HG03064 (cell line): ENCODE data around the gene SLC2A2.

ENCODE experiments used
- ATAC-seq: cut with Tn5 transposase; IDR thresholded peaks from one replicate; pipeline ENCODE4 v1.9.1; 2021; ENCODE audit warnings: low read depth; ENCODE audit not compliant: unreplicated experiment

The SLC2A2 gene

DNA sequence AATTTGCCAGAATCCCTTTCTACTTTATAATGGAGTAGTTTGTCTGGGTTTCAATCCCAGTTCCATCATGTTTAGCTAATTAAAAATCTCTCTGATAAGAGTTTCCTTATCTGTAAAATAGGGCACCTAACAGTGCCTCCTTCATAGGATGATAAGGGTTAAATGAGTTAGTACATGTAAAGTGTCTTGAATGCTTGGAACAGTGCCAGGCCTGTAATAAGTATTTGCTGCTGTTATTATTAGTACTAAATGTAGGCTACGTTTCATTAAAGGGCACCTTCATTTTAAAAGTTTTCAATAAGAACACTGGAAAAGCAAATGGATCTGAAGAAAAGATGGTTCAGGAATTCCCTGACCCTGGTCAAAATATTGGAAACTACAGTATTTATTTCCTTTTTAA lies 11.8 kb upstream of the SLC2A2 start:
- ATAC-seq, result no peak

DNA sequence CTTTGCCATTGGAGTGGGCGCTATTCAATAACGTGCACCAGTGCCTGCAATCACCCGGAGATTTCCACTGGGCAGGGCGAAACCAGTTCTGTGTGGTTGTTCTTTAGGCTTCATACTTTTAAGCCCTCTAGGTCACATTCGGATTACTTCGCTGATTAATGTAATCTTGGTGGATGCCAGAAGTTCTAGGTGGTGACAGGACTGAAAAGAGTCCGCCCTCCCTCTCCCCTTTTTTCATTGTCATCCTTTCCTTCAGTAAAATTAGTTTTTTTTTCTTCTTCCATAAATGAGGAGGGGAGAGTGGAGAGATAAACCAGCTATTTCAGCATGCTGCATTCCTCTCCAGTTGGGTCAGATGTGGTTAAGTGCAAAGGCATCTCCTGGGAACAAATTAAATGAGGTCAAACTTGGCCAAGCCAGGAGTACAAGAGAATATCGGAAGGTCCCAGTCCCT lies 2.3 kb upstream of the SLC2A2 start:
- no peak for ATAC-seq

DNA sequence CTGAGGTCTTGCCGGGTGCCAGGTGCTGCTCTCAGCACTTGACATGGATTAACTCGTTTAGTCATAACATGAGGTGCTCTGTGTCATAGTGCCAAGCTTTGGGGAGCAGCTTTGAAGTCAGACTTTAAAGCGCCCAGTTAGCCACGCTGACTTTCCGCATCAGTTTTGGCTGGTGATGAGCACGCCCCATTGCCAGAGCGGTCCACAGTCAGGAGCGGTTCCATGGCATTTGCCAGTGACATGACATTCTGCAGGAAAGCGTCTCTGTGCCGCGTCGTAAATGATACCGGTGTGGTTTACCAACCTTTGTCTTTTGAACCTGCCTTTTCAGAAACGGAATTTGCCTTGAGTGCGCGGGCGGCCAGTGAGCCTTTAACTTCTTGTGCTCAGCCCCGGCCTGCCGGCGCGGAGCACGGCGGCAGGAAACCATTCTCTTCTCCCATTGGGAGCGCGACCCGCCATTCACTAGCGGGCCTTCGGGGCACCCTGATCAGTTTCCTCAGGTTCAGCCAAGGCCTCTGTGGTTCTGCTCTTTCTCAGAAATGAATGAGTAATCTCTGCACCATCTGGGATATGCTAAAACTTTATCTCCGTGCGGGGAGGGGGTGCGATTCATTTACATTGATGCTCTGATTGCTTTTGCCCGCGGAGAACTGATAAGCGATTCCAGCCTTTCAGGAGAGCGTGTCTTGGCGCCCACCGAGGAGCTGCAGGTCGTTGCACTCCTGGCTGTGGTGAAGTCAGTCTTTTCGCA lies 1.7 kb upstream of the SLC2A2 start:
- ATAC-seq, result no peak

DNA sequence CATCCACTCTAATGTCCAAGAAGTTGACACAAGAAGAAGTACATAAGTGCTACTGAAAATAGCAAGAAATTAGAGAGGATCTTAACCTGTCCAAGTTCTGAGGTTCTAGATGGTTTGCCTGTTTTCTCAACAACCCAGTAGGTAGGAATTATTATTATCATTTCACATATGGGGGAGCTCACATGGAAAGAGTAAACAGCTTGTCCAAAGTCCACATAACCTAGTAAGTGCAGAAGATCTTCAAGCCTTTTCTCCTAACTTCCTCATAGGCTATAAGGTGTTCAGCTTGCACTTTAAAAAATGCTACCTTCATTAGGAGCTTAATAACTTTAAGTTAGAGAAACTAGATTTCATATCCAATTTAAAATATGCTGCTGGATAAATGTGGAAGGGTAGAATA lies 3.0 kb downstream of the SLC2A2 start:
- ATAC-seq, result no peak

DNA sequence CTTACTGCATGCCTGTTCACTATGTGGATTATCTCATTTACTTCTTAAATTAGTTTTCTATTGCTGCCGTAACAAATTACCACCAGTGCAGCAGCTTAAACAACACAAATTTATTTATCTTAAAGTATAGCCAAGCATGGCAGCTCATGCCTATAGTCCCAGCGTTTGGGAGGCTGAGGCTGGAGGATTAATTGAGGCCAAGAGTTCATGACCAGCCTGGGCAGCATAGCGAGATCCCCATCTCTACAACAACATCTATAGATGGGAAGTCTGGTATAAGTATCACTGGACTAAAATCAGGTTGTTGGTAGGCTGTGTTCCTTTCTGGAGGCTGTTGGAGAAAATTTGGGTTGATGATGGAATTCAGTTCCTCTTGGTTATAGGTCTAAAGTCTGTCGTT lies 5.1 kb downstream of the SLC2A2 start:
- ATAC-seq, result no peak

DNA sequence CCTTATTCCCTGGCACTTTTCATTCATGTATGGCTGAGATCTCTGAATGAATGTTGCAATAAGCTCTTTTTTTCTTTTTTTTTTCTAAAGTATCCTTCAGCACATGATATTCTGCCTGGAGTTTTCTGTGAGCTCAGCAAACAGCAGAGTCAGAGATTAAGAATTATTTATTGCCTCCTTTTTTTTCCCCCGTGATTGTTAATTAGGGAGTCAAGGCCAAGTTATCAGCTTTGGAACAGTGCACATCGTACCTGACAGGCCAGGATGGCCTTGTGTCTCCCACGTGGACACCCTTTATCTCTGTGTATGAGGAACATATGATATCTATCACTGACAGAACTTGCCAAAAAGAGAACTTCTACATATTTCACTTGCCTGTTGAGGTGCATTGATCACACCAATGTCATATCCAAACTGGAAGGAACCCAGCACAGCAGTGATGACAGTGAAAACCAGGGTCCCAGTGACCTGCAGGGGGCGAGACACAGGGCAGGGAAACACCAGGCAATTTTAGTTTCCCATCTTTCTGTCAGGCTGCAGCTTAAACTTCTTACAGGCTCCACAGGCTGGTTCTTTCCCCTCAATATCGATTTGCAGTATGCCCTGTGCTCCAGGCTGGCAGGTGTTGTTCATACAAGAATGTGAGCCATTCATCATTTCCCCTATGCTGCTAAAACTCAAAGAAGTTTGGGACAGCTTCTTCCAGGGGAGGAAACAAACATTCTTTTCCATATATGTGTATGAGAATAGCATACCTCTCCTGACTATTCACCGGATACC lies 8.2 kb downstream of the SLC2A2 start:
- no peak for ATAC-seq

DNA sequence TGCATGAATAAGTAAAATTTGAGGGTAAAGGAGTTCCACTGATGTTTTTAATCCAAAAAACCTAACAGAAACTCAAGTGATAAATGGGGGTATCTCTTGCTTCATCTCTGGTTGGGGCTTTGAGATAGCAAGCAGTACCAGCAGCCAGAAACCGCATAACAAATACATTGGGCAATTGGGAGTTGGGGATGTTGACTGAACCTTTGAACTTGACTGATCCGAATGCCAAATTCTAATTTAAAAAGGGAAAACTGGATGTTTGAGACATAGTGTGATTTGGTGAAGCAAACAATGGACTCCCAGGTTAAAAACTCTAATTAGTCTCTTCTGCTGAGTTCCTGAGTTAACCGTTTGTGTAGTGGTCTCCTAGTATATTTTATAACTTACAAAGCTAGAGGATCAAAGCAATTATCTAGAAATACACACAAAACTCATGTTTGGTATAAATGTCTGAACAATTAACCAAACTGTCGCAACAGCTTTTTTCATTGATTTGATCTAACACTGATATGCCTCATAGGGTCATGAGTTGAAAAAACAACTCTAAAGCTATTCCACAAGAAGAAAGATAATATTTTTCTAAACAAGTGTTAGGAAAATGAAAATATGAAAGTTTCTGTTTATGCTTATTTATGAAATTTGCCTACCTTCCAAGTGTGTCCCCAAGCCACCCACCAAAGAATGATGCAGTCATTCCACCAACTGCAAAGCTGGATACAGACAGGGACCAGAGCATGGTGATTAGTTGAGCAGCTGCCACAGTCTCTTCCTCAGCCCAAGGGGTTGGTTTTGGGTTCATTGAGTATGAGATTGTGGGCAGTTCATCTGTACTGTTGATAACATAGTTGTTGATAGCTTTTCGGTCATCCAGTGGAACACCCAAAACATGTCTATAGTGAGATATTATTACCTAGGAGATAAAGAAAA lies 12.4 kb downstream of the SLC2A2 start:
- no peak for ATAC-seq

DNA sequence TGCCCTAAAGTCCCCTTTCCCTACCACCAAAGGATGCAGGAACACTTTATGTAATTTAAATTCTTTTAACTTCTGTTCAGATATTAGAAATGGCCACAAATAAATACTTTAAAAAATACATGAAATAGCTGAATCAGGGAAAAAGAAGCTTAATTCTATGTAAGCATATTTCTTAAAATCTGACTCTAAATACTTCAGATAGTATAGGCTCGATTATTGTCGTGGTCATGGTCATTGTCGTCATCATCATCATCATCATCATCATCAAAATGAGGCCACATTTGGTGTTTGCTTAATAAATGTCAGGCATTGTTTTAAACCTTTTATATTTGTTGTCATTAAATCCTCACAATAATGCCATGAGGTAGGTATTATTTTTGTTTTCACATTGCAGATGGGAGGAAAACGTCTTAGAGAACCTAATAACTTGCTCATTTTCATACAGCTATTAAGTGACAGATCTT lies 14.6 kb downstream of the SLC2A2 start:
- ATAC-seq, result no peak

DNA sequence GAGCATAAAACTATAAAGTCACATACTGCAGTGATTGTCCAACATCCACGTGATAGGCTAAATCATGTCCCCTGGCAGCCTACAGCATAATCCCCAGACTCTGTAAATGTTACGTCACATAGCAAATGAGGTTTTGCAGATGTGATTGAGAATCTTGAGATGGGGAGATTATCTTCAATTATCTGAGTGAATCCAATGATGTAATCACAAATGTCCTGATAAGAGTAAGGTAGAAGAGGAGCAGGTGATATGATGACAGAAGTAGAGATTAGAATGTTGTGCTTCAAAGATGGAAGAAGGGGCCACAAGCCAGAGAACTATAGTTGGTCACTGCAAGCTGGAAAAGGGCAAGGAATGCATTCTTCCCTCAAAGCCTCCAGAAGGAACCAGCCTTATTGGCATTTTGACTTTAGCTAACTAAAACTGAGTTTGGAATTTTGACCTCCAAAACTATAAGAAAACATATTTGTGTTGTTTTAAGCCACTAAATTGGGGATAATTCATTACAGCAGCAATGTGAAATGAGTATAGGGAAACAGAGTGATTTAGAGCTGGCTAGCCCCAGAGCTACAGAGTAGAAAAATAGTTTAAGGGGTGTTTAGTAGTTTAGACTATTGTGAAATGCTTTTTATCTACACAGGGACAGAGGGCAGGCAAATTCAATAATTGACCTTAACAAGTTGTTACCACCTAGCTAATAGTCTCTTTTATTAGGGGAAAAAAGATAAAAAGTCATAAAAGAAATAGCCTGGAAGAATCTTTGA lies 15.2 kb downstream of the SLC2A2 start:
- ATAC-seq, result no peak

DNA sequence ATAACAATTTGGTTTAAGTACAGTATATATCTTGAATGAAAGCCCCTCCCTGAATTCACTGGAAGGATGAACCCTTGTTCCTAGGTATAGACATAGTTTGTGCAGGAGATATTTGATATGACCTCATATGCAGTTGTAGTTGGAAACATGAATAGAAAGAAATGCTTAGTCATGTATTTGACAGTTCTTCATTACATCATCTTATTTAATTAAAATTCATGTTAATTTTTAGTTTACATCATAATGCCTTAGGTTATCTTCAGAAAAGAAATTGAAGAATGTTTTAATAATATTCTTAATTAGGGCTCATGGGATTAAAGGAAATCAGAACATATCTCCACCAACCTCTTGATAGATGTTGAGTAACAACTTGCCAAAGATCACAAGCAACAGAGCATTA lies 19.2 kb downstream of the SLC2A2 start:
- no peak for ATAC-seq

DNA sequence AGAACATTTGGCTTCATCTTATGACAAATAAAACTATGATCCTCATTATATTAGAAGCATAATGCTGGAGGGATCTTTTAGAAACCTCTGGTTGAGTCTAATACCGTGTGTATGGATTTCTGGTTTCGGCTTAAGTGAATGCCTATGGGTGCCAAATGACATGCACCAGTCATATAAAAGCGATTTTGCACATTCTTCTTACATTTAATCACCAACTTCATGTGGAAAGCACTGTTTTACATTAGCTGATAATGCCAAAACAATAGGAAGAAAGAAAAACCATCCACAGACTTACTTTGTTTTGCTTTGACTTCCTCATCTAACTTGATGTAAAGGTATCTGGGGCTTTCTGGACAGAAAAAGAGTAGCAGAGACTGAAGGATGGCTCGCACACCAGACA lies 20.9 kb downstream of the SLC2A2 start:
- no peak for ATAC-seq

DNA sequence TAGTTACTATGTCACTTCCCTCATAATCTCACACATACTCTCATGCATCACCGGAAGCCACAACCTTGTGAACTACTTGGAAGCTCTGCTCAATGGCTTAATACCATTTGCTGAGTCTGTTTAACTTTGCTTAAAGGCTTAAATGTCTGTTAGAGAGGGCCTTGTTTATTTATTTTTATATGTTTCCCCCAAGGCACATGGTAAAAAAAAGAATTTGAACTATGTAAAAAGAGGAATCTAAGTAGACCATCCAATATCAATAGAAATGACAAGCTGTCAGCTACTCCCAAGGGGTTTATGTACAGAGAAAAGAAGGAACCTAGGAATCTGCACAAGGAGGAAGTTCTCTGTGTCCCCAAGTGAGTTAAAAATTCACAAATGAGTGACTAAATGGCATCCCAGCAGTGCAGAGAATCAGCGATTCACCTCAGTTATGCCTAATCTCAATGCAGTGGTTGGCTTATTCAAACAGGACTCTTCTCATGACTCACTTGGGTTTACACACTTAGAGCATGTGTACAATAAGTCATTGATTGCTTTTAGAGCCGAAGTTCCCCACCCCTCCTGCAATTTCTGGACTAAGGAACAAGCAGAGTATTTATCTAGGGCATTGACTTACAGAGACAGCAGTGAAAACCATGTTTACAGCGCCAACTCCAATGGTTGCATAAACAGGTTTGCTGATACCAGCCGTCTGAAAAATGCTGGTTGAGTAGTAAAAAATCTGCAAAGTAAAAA lies 24.4 kb downstream of the SLC2A2 start:
- ATAC-seq, result no peak

DNA sequence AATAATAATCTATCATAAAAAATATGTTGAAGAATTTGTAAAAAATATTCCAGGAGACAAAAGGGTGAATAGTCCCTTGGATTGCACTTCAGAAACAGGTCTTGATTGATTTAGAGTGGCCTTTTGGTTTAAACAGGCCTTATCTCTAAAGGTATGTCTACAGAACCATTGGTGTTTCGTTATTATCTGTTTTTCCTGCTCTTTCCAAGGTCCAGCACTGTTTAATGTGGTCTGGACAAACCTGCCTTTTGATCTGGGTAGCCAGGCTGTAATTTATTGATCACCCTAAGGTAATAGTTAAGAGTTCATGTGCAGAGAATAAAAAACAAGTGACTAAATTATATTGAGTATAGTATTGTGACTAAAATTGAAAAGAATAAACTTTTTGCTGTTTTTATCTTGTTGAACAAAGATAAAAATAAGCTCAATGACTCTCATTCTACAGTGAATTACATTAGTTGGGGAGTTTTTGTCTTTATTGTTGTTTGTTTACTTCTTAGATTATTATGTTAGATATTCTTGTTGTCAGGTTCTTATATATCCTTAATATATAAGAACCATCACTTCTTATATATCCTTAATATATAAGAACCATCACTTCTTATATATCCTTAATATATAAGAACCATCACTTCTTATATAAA lies 25.1 kb downstream of the SLC2A2 start:
- no peak for ATAC-seq

DNA sequence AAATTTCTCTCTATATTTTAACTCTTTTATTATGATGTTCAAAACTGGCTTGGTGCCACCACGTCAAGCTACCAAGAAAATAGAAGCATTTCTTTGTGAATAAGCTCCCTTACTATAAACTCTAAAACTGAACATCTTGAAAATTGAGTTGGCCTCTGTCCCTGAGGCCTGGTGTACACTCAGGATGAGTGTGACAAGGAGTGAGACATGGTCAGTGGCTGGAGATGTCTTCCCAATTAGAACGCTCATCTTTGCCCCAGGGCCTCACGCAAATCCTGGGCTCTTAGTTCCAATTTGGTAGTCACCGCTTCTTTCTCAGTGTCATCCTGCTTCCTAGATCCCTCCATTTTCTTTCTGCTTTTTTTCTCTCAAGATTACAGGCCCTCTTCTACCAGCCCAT lies 26.2 kb downstream of the SLC2A2 start:
- ATAC-seq, result no peak

DNA sequence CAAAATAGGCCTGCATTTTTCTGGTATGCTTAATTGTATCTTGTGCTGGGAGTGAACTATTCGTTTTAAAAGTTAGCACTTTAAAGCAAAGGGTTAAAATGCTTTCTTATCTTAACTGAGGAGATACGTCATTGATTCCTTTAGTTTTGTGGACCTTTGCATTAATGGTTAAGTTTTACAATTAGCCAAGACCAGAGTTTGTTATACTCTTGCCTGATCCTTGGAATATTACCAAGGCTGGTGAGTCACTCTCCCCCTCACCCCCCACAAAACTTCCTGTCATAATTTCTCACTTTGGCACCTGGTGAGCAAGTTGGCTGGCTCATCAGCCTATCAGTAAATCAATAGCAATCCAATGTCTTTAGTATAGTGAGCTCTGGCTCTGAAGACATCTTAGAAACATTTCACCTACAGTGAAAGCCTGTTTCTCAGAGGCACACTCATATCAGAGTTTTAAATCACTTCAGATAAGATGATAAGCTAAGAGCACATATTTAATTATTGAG lies 26.7 kb downstream of the SLC2A2 start:
- ATAC-seq, result no peak

DNA sequence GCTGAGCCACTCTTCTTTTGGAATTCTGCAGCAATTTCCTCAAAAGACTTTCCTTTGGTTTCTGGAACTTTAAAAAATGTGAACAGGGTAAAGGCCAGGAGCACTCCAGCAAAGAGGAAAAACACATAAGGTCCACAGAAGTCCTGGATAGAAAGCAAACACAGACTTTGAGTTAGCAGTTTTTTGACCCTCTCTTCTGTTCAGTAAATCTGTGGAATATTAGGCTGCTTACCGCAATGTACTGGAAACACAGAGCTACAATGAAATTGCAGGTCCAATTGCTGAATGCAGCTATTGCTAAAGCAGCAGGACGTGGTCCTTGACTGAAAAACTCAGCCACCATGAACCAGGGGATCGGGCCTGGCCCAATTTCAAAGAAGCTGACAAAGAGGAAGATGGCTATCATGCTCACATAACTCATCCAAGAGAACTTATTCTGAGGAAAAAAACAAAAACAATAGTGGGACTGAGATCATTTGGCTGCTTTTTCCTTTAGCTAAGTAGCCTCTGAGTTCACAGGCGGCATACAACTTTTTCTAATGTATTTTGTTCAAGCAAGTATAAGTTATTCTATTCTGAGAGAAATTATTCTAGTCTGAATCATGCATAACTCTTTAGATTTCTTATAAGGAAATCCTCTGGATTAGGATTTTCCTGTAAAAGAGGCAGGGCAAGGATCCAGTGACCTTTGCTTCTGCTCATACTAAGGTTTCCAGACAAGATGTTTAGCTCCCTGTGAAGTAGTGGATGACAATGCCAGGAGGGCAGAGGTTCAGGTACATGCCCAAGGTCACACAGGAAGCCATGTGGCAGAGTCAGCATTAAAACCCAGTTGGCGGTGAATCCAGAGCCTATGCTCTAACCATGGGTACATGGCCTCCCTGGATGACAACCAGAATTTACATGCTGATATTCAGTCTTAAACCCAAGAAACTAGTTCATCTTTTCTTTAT lies 28.3 kb downstream of the SLC2A2 start:
- ATAC-seq, result no peak

DNA sequence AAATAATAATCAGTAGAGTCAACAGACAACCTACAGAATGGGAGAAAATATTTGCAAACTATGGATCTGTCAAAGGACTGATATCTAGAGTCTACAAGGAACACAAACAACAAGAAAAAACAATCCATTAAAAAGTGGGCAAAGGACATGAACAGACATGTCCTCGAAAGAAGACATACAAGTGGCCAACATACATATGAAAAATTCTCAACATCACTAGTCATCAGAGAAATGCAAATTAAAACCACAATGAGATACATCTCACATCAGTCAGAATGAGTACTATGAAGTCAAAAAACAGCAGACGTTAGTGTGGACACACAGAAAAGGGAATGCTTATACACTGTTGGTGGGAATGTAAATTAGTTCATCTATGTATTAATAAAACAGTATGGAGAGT lies 33.7 kb downstream of the SLC2A2 start:
- ATAC-seq, result no peak

DNA sequence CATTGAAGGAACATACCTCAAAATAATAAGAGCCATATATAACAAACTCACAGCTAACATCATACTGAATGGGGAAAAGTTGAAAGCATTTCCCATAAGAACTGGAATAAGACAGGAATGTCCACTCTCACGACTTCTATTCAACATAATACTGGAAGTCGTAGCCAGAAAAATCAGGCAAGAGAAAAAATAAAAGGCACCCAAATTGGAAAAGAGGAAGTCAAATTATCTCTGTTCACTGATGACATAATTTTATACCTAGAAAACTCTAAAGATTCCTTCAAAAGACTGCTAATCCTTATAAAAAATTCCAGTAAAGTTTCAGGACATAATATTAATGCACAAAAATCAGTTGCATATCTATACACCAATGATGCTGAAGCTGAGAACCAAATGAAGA lies 34.9 kb downstream of the SLC2A2 start:
- ATAC-seq, result no peak
